T-helper 22 cell (primary cell): Measurements from ENCODE around the gene NOTCH1.
"Not testable (repeated sequence)": the region's sequence is repeated elsewhere in the genome, so short reads cannot be mapped to it uniquely, and the experiment has no call there.

Experiments used
- DNase-seq: peaks from one replicate; pipeline ENCODE4 v3.0.0-alpha.2; 2020; ENCODE audit warnings: low read depth

NOTCH1 gene

DNA sequence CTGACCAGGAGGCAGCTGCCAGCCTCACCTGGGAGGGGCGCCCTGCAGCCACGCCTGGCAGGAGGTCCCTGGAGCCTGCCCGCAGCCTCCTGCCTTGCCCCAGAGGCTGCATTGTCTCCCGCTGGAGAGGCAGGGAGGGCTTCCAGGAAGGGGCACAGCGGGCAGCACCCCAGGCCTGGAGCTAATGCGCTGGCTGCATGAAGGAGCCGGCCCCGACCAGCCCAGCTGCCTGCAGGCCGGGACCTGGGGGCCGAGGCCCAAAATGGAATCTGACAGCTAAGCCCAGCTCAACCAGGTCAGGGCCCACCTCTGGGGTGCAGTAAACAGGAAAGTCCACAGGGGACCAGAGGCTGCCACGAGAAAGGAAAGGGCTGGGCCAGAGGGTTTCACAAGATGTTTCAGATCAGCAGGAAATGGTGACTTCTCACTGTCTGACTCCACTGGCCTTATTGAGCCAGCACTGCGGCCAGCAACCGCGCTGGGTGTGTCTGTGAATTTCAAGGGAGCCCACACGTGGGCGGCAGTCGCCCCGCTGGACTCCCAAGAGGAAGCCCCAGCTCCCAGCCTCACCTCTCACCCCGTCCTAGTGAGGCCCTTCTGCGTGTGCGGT, 18.6 kb upstream of the NOTCH1 start:
- DNase-seq, result no peak

DNA sequence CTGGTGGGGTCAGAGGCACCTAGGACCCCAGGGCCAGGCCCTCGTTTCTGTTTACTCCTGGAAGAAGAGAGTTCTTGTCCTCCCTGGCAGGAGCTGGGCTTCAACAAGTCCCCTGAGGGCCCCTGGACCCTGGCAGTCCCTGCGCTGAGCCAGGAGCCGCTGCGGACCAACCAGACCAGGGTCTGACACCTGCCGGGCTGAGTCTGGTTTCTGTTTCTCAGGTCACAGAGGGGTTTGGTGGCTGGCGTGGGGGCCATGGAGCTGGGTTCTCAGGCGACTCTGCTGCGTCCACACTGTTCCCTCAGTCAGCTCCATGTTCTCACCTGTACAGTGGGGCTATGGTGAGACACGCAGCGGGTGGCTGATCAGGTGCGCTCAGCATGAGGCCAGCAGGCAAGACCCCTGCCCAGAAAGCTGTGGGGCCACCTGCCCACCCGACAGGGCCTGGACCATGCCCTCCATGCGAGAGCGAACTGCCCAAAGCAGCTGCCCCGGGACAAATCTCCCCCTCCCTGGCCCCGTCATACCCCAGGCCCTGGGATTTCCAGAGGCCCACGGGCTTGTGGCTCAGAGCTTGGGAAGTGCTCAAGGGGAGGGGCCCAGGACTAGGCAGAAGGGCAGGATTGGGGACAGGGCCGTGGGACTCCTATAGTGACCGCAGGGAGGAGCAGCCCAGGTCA, 17.9 kb upstream of the NOTCH1 start:
- DNase-seq, result no peak

DNA sequence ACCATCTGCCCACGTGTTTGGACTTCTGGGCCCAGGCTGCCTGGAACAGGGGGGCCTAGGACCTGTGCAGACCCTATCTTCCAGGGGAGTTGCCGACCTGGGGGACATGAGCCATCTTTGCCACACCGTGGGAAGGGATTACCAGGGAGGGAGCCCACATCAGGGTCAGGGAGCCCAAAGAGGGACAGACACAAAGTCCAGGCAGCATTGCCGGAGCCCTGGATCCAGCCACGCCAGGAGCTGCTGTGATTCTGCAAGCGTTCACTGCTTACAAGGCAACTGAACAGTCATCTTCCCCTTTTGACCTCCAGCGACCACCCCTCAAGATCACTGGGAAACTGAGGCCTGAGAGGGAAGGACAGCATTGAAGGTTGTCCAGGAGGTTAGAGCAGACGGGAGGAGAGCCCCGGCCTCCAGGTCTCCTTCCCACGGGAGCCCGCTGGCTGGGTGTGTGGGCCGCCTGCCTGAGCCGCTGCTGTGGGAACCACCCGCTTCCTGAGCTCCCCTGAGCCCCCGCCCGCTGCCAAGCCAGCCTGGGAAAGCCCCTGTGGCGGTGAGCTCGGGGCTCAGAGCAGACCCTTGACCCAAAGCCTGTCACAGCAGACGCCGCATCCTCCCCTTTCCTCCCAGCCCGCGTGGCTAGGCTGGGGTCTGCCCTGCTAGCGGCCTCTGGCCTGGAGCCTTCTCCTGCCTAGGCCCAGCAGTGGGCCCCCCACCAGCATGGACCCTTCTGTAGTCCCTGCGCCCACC, 17.1 kb upstream of the NOTCH1 start:
- DNase-seq, result no peak

DNA sequence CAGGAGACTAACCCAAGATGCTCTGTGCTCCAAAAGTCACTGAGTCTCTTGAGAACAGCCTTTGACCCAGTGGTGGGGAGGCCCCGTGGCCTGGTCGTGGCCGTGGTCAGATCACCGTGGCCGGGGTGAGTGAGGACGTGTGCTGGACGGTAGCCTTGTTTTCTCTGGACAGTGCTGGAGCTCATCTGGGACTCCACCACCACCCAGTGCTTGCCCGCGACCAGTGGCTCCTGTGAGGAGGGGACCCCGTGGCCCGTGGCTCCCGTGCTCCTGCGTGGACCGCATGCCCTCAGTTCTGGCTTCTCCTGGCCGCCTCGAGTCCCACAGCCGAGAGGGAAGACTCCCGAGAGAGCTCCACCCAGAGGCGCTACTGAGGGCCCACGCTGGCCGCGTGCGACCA, 15.9 kb upstream of the NOTCH1 start:
- no peak for DNase-seq

DNA sequence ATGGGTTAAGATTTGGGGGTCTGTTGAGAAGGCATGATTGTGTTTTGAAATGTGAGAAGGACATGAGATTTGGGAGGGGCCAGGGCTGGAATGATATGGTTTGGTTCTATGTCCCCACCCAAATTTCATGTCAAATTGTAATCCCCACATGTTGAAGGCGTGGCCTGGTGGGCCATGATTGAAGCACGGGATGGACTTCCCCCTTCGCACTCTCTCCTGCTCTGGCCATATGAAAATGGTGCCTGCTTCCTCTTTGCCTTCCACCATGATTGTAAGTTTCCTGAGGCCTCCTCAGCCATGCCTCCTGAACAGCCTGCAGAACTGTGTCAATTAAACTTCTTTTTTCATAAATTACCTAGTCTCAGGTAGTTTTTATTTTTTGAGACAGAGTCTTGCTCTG, 14.7 kb upstream of the NOTCH1 start:
- no peak for DNase-seq

DNA sequence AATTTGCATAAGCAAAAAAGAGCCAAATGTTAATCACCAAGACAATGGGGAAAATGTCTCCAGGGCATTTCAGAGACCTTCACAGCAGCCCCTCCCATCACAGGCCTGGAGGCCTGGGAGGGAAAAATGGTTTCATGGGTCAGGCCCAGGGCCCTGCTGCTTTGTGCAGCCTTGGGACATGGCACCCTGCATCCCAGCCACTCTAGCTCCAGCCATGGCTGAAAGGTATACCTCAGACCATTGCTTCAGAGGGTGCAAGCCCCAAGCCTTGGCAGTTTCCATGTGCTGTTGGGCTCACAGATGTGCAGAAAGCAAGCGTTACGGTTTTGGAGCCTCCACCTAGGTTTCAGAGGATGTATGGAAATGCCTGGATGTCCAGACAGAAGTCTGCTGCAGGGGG, 13.5 kb upstream of the NOTCH1 start:
- not testable (repeated sequence) for DNase-seq

DNA sequence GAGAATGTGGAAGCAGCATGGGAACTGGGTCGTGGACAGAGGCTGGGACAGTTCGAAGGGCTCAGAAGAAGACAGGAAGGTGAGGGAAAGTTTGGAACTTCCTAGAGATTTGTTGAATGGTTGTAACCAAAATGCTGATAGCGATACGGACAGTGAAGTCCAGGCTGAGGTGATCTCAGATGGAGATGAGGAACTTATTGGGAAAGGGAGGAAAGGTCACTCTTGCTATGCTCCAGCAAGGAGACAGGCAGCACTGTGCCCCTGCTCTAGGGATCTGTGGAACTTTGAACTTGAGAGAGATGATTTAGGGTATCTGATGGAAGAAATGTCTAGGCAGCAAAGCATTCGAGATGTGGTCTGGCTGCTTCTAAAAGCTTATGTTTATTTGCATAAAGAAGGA, 13.0 kb upstream of the NOTCH1 start:
- not testable (repeated sequence) for DNase-seq

DNA sequence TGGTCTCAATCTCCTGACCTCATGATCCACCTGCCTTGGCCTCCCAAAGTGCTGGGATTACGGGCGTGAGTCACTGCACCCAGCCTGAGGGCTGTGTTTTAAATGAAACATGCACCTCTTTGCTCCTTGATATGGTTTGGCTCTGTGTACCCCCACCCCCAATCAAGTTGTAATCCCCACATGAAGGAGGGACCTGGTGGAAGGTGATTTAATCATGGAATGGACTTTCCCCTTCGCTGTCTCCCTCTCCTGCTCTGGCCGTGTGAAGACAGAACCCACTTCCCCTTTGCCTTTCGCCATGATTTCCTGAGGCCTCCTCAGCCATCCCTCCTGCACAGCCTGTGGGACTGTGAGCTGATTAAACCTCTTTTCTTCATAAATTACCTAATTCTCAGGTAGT, 12.5 kb upstream of the NOTCH1 start:
- no peak for DNase-seq

DNA sequence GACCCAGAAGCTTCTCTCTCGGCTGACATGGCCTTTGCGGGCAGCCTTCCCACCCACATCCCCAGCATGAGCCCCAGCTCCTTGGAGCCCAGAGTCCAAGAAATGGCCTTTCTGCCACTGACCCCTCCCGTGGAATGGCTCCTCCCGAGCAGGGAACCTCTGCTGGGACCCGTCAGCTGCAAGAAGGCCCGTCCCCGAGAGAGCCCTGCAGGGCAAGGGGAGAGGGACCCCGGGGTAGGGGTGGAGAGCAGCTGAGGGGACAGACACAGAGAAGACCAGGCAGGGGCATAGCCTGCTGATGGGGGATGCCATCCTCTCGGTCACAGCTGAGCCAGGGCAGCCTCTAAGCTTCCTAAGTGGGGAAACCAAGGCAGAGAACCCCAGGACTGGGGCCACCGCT, 11.2 kb upstream of the NOTCH1 start:
- no peak for DNase-seq

DNA sequence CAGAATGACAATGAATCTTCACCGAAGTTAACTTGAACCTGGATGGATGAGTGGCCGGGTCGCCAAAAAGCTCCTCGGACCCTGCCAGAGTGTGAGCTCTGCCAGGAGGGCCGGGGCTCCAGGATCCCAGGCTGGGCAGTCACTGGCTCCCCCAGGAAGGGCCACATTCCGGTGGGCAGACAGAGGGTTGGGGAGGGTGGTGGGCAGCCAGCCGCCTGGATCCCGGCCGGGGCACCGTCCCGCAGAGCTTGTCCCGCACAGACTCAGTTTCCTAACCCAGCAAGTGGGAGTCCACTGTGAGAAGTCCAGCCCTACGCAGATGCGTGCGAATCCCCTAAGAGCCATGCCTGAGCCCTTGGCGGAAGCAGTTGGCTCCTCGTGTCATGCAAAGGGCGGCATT, 10.3 kb upstream of the NOTCH1 start:
- no peak for DNase-seq

DNA sequence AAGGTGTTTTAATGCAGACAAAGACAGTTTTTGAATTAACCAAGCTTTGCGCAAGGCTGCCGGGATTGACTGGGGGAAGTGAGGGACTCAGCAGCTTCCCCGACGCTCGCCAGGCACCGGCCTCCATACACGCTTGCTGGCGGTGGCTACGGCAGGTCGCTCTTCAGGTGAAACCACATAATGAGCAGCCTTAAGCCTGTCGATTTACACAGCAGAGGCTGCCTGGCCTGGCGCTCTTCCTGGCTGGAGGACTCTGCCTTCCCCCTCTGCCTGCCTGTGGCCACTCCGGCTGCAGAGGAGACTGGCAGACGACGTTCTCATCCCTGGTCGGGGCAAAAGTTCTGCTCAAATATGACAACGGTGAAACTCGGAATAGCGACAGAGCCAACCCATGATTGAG, 9.0 kb upstream of the NOTCH1 start:
- DNase-seq, result no peak

DNA sequence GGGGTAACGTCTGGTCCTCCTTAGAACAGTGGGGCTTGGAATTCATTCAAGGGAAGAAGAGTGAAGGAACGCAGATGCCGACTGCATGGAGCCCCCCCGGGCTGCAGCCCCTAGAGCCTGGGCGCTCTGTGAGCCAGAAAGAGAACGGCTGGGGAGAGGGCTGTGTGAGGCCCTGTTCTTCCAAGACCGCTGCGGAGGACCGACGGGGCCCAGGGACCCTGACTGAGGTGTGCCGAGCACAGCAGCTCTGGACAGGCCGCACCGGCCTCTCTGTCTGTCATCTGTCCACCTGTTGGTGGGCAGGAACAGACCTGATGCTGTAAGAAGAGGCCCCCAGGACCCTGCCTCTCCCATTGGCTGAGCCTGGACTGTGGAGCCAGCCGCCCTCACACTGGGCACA, 7.7 kb upstream of the NOTCH1 start:
- no peak for DNase-seq

DNA sequence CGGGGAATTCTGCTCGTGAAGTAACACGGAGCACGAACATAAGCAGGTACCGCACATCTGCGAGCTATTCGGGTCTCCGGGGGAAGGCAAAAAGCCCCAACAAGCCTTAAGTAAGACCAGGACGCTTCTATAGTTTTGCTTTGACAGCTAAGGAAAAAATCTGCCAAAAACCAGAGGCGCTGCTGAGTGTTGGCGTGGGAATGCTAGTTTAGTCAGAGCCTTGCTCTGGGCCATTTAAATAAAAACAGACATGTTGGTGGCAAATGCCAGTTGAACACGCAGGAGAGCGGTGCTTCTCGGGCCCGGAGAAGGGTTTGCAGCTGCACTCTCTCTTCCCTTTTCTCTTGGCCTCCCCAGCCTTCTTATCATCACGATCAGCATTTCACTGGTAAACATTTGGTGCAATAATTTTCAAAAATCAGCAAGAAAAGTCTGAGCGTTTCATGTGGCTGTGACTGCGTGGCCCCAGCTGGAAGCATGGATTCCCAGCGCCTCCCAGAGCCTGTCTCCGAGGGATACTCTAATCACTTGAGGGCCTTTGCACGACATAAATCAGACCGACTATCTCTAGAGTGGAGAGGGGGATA, 6.4 kb upstream of the NOTCH1 start:
- no peak for DNase-seq

DNA sequence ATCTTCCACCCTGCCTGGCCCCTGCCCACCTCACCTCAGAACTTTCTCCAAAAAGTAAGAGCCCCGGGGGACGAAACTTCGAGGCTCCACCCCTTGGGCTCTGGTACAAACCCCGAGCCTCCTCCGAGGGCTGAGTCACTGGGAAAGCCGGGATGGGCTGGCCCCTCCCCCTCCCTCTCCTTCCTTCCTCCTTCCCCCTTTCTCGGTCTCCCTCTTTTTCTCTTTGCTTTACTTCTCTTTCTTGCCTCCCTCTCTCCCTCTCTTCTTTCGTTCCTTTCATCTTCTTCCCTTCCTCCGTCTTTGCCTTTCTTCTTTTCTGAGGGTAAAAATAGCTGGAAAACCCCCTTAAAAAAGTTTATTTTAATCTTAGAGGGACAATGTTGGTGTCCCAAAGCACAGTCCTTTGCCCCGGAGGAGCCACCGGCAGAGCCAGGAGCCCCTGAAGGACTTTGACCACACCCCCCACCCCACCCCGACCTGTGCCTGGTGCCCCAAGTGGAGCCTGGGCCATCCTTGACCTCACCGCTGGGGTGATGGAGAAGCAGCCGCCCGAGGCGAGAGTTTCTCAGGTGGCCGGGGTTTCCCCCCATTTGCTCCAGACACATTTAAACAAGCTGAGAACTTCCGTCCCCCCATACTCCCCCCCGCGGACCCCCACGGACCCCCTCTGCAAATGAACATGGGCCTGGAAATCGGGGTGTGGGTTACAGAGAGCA, 5.7 kb upstream of the NOTCH1 start:
- DNase-seq, result no peak

DNA sequence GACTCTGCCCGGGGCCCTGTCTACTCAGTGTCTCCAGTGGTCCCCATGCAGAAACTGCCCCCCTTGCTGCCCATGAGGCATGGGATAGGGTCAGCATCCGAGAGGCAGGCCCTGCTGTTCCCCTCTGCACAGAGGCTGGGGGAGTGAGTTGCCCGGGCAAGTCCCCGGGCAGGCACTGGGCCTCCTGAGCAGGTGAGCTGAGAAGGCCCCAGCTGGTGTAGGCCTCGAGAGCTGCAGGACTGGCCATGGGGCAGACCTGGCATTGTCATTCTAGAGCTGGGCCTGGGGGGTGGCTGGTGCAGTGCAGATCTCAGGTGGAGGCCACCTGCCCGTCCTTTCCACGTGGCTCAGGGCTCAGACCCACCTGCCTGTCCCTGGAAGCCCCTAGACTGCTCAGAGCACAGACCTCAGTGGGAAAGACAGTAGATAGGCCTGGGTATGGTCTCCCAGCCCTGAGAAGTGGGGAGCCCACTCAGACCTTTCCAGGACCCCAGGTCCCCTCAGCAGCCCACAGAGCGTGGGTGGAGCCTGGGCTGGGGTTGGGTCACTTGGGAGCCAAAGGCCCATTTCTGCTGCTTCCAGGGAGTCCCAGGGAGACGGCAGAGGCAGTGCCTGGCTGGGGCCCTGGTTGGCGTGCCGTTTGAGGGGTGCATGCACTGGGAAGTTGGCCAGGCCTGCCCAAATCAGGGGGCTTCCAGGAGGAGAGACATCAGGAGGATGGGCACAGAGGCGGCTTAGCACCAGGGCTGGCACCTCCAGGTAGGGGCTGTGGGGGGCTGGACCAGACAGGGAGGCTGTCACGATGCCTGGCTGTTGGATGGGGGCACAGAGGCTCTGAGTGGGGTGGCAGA, 4.8 kb upstream of the NOTCH1 start:
- DNase-seq, result no peak

DNA sequence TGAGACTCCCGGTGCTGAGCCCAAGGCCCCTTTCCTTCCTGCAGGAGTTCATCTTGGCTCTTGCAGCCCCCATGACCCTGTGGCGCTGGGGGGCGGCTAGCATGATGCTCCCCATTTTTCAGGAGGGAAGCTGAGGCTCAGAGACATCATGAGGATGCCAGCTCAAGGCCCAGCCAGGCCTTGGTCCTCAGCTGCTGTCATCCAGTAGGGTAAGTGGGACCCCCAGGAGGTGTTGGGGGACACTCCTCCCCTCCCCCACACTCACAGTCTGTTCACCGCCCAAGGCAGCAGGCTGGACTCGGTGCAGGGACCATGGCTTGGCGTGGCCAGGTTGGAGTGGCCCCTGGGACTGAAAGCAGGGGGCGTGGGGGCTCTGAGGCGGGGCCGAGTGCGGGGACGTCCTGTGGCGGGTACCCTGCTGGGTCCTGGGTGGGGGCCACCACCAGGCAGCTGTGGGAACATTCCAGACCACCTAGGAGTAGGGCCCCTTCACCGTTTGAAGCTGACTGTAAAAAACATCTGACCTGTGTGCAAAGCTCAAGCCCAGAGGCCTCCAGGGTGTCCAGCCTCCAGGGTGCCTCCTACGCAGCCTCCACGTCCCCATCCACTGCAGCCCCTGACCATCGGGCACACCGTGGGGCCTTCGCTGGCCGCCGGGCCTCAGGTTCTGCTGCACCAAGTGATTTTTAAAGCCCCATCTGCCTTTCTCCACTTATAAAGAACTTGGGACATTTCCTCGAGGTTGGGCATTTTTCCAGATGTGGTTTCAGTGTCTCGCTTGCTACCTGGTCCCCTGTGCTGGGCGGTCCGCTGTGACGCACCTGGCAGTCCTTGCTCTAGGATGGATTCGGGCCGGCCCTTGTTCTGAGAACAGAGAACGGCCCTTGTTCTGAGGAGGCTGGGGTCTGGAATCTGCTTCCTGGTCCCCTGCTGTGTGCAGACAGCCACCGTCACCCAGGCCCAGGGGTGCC, 3.4 kb upstream of the NOTCH1 start:
- DNase-seq, result no peak

DNA sequence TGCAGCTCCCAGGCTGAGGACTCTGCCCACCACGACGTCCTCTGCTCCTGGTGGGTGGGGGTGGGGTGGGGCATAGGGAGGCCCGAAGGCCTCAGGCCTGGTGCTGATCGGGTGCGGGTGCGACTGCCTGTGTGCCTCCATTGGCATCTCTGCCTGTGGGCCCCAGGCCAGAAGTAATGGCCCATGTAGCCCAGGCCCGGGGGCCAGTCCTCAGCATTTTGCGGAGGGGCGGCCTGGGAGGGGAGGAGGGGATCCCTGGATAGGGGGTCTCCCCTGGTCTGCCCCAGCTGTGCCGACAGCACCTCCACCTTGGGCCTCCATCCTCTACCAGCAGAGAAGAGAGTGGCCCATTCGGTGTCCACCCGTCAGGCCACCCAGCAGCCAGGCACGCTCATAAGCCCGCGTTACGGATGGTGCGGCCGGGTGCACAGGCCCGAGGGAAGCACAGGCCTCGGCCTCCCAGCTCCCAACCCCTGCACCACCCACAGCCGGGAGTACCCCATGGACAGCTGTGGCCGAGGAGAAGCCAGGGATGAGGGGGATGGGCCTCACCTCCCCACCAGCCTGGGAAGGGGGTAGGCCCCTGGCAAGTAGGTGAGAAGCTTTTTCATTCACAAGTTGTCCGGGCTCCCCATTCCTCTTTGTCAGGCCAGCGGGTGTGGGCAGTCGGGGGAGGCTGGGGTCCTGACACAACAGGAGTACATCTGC, 1.8 kb upstream of the NOTCH1 start:
- DNase-seq, result no peak

DNA sequence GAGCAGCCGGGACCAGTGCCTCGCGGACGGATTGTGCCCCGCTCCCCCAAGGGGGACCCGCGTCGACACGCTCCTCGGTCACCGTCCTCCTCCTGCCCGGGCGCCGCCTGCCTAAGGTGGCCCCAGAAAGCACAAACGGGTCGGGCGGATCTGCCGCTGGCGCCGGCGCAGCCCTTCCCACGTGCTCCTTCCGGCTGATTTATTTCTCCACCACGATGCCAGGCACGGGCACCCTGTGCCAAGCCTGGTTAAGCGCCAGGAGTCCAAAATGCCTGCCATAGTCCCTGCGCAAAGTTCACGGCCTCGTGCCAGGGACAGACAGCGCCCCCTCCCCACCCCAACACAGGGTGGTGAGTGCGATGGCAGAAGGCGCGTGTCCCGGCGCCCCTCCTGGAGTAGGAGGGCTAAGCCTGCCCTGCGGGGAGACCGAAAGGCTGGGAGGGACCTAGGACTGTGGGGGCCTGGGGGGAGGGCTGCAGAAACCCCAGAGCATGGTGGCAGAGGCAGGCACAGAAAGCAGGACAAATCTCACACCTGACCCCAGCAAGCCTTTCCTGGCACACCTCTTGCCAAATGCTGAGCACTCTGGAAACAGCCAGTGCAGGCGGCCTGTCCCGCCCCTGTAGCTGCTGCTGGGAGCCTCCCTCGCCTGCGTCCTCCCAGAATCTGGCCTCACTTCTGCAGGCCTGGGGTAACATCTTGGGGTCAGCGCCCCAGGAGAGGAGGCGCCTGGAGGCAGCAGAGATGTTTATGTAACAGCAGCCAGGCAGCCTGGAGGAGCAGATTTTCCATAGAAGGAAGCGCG, 1.1 kb upstream of the NOTCH1 start:
- peak; percentile 29 for DNase-seq

DNA sequence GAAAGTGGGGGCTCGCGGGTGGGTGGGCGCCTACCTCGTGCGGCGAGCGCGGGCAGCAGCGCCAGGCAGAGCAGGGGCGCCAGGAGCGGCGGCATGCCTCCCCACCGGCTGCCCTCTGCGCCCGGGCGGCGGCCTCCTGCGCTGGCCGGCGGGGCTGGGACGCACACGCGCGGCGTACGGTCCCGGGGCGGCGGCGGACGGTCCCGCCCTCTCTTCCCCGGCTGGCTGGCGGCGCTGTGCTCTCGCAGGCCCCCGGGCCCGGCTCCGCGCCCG, 220 bp downstream of the NOTCH1 start:
- DNase-seq, result no peak
